Measurements from ENCODE around the gene GABRG3. TPM values are rescaled to one million over a fixed set of nuclear protein-coding genes. Genes with fewer than 3 reads are reported as not detected.

The GABRG3 gene
- total and polyA plus RNA-seq, 9 of the 15 experiments (the other 6 are each of a cell fraction or from before 2014, with no cell fraction given), result 4.0 to 15.1 (median 11.2) TPM

DNA sequence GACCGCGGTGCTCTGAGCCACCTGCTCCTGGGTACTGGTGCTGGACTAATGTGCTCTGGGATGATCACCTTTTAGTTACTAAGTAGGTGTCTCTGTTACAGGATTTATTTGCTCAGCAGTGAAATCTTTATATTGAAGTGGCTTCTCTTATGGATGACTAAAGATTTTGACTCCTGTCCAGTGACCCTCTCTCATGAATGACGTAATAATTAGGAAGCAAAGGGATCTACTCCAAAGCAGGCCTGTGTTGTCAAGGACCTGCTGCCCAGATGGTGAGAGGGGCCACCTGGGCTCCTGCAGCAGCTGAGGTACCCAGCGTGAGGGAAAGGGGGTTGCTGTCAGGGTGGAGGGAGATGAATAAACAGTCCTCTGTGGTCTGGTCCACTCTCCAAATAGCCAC, 263.6 kb downstream of the GABRG3 start (continued):
- TF ChIP-seq, protein P1, sequence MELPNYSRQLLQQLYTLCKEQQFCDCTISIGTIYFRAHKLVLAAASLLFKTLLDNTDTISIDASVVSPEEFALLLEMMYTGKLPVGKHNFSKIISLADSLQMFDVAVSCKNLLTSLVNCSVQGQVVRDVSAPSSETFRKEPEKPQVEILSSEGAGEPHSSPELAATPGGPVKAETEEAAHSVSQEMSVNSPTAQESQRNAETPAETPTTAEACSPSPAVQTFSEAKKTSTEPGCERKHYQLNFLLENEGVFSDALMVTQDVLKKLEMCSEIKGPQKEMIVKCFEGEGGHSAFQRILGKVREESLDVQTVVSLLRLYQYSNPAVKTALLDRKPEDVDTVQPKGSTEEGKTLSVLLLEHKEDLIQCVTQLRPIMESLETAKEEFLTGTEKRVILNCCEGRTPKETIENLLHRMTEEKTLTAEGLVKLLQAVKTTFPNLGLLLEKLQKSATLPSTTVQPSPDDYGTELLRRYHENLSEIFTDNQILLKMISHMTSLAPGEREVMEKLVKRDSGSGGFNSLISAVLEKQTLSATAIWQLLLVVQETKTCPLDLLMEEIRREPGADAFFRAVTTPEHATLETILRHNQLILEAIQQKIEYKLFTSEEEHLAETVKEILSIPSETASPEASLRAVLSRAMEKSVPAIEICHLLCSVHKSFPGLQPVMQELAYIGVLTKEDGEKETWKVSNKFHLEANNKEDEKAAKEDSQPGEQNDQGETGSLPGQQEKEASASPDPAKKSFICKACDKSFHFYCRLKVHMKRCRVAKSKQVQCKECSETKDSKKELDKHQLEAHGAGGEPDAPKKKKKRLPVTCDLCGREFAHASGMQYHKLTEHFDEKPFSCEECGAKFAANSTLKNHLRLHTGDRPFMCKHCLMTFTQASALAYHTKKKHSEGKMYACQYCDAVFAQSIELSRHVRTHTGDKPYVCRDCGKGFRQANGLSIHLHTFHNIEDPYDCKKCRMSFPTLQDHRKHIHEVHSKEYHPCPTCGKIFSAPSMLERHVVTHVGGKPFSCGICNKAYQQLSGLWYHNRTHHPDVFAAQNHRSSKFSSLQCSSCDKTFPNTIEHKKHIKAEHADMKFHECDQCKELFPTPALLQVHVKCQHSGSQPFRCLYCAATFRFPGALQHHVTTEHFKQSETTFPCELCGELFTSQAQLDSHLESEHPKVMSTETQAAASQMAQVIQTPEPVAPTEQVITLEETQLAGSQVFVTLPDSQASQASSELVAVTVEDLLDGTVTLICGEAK (IDR thresholded peaks at IDR 0.05), result no peak
- TF ChIP-seq, protein P1 (CRISPR knock-in tag; IDR thresholded peaks at IDR 0.05), result no peak
- TF ChIP-seq CTBP1 (IDR thresholded peaks at IDR 0.05; ENCODE audit: borderline replicate concordance) (no peak), NEUROD1 (IDR thresholded peaks at IDR 0.05; ENCODE audit: borderline replicate concordance, low read depth, low read length, partially characterized antibody) (no peak), ZNF644 (tag; IDR thresholded peaks at IDR 0.05; ENCODE audit: low read depth) (no peak), GABPA (tag; conservative IDR thresholded peaks at IDR 0.05; ENCODE audit: low read depth) (no peak), NR2F6 (CRISPR knock-in tag; IDR thresholded peaks at IDR 0.05) (no peak)

All from K562 (cell line).